ENCODE measurements around the gene EML6.
A peak's percentile ranks its signal among the peaks of the same experiment; 100 is the strongest.
"Not testable (repeated sequence)": the region's sequence is repeated elsewhere in the genome, so short reads cannot be mapped to it uniquely, and the experiment has no call there.

Gene EML6

GRCh38 chr2:54808661-54809060 lies 85.2 kb downstream of the EML6 start:
- DNase-seq: no peak

- no peak for DNase-seq
These were observed 86.4 kb downstream of the EML6 start for GRCh38 chr2:54809819-54810218.

GRCh38 chr2:54810246-54810645 lies 86.8 kb downstream of the EML6 start:
- no peak for DNase-seq

- DNase-seq: no peak
These were observed 90.1 kb downstream of the EML6 start for GRCh38 chr2:54813584-54813983.

GRCh38 chr2:54814389-54815147 lies 91.1 kb downstream of the EML6 start:
- no peak for DNase-seq

GRCh38 chr2:54815148-54815539 lies 91.7 kb downstream of the EML6 start:
- DNase-seq: no peak

- no peak for DNase-seq
These were observed 94.8 kb downstream of the EML6 start for GRCh38 chr2:54818226-54818625.

- no peak for DNase-seq
These were observed 97.1 kb downstream of the EML6 start for GRCh38 chr2:54820558-54820957.

- no peak for DNase-seq
These were observed 101.1 kb downstream of the EML6 start for GRCh38 chr2:54824567-54824966.

GRCh38 chr2:54830546-54830945 lies 107.1 kb downstream of the EML6 start:
- no peak for DNase-seq

- no peak for DNase-seq
These were observed 108.0 kb downstream of the EML6 start for GRCh38 chr2:54831480-54831879.

- DNase-seq: no peak
These were observed 111.3 kb downstream of the EML6 start for GRCh38 chr2:54834721-54835120.

- no peak for DNase-seq
These were observed 113.0 kb downstream of the EML6 start for GRCh38 chr2:54836477-54836876.

- peak; percentile 76 for DNase-seq
These were observed 115.1 kb downstream of the EML6 start for GRCh38 chr2:54838585-54839035.

- no peak for DNase-seq
These were observed 116.2 kb downstream of the EML6 start for GRCh38 chr2:54839461-54840255.

GRCh38 chr2:54840559-54841468 lies 117.4 kb downstream of the EML6 start:
- no peak for DNase-seq

- not testable (repeated sequence) for DNase-seq
These were observed 118.0 kb downstream of the EML6 start for GRCh38 chr2:54841500-54841899.

- DNase-seq: no peak
These were observed 121.6 kb downstream of the EML6 start for GRCh38 chr2:54845094-54845493.

GRCh38 chr2:54845514-54845913 lies 122.1 kb downstream of the EML6 start:
- DNase-seq: no peak

GRCh38 chr2:54850171-54851122 lies 127.0 kb downstream of the EML6 start:
- no peak for DNase-seq

- DNase-seq: no peak
These were observed 130.3 kb downstream of the EML6 start for GRCh38 chr2:54853616-54854310.

Data from CD4-positive, alpha-beta T cell treated with Interleukin-6 for 4 hours (primary cell).